Activated T-helper 2 cell treated with anti-CD3 and anti-CD28 coated beads, Interferon-gamma antibody, Interleukin-2, Interleukin-4, amounts not matched to agents 10 μg/mL and 5 μg/mL and 100 μg/mL, durations not matched to agents 14 hours and 24 hours and 36 hours (primary cell): ENCODE measurements around the gene FXYD3. TPM values are rescaled to one million over a fixed set of nuclear protein-coding genes. Genes with fewer than 3 reads are reported as not detected.
"Not testable (repeated sequence)": the region's sequence is repeated elsewhere in the genome, so short reads cannot be mapped to it uniquely, and the experiment has no call there.

Experiments
- DNase-seq: peaks from one replicate; pipeline ENCODE4 v3.0.0; 2021; ENCODE audit warnings: low spot score
- H3K27ac Mint-ChIP-seq: one replicate; pipeline ENCODE4 v1.8.0; 2021; ENCODE audit warnings: mixed read lengths
- H3K27me3 Mint-ChIP-seq: one replicate; pipeline ENCODE4 v1.8.0; 2021; ENCODE audit warnings: low read depth, mixed read lengths
- H3K36me3 Mint-ChIP-seq: one replicate; pipeline ENCODE4 v1.8.0; 2021; ENCODE audit warnings: low read depth, mixed read lengths
- H3K4me1 Mint-ChIP-seq: one replicate; pipeline ENCODE4 v1.8.0; 2021; ENCODE audit warnings: low read depth, mixed read lengths
- H3K4me3 Mint-ChIP-seq: one replicate; pipeline ENCODE4 v1.8.0; 2021; ENCODE audit warnings: low read depth, mild to moderate bottlenecking, moderate library complexity, mixed read lengths
- H3K9me3 Mint-ChIP-seq: one replicate; pipeline ENCODE4 v1.8.0; 2021; ENCODE audit warnings: mixed read lengths
- intact Hi-C: fragments of 100-400 bp; cut with micrococcal nuclease; formaldehyde crosslinking; loops from one replicate; pipeline ENCODE4 v1.15.1; 2023
- total RNA-seq: library from RNA; stranded (reverse); gene quantifications from 2 replicates; pipeline ENCODE4 v1.2.3, GENCODE V29; 2022

FXYD3 gene
- total RNA-seq, 1 donor from 2014 or later, result not detected

- no peak overlapping the region for H3K27ac Mint-ChIP-seq
- H3K4me1 Mint-ChIP-seq, result no peaks in the 10 kb centered on the region
- intact Hi-C loops, result loop anchor here (1.0 kb wide), 1 partner anchor 46 kb away; no protein-coding TSS in a partner anchor
- H3K4me3 Mint-ChIP-seq, result no peak overlapping the region
- no peaks in the 10 kb centered on the region for H3K9me3 Mint-ChIP-seq
- H3K27me3 Mint-ChIP-seq, result peaks cover 4% of the 10 kb centered on the region
- DNase-seq, result no peak
- H3K36me3 Mint-ChIP-seq, result no peaks in the 10 kb centered on the region
These were observed 25.0 kb upstream of the FXYD3 start for GRCh38 chr19:35090506-35091214.

GRCh38 chr19:35093430-35093829, 22.2 kb upstream of the FXYD3 start:
- no peak overlapping the region for H3K4me3 Mint-ChIP-seq
- peaks cover 4% of the 10 kb centered on the region for H3K27me3 Mint-ChIP-seq
- no peak overlapping the region for H3K27ac Mint-ChIP-seq
- no peak for DNase-seq
- H3K4me1 Mint-ChIP-seq, result no peaks in the 10 kb centered on the region
- H3K9me3 Mint-ChIP-seq, result no peaks in the 10 kb centered on the region
- H3K36me3 Mint-ChIP-seq, result no peaks in the 10 kb centered on the region
- intact Hi-C loops, result no loop called here

GRCh38 chr19:35093941-35094647, 21.5 kb upstream of the FXYD3 start:
- no peak for DNase-seq
- intact Hi-C loops, result no loop called here
- Mint-ChIP-seq H3K4me3 (no peak overlapping the region), H3K36me3 (no peaks in the 10 kb centered on the region), H3K27me3 (peaks cover 4% of the 10 kb centered on the region), H3K4me1 (no peaks in the 10 kb centered on the region), H3K9me3 (no peaks in the 10 kb centered on the region), H3K27ac (no peak overlapping the region)

- Mint-ChIP-seq H3K4me1 (no peaks in the 10 kb centered on the region), H3K4me3 (no peak overlapping the region), H3K9me3 (no peaks in the 10 kb centered on the region)
These were observed 21.0 kb upstream of the FXYD3 start for GRCh38 chr19:35094656-35095055.

GRCh38 chr19:35095667-35096368, 19.8 kb upstream of the FXYD3 start:
- Mint-ChIP-seq H3K36me3 (no peaks in the 10 kb centered on the region), H3K27ac (no peak overlapping the region)
- intact Hi-C loops, result no loop called here

More at GRCh38 chr19:35094656-35095055, 21.0 kb upstream of the FXYD3 start:
- no peaks in the 10 kb centered on the region for H3K36me3 Mint-ChIP-seq
- no peak for DNase-seq
- no peak overlapping the region for H3K27ac Mint-ChIP-seq
- intact Hi-C loops, result no loop called here
- H3K27me3 Mint-ChIP-seq, result peaks cover 4% of the 10 kb centered on the region

GRCh38 chr19:35098413-35099049, 17.1 kb upstream of the FXYD3 start:
- H3K27me3 Mint-ChIP-seq, result no peaks in the 10 kb centered on the region
- DNase-seq, result no peak
- H3K4me3 Mint-ChIP-seq, result no peak overlapping the region
- intact Hi-C loops, result no loop called here
- H3K9me3 Mint-ChIP-seq, result no peaks in the 10 kb centered on the region
- no peaks in the 10 kb centered on the region for H3K4me1 Mint-ChIP-seq
- no peak overlapping the region for H3K27ac Mint-ChIP-seq
- H3K36me3 Mint-ChIP-seq, result no peaks in the 10 kb centered on the region

More at GRCh38 chr19:35095667-35096368, 19.8 kb upstream of the FXYD3 start:
- no peak for DNase-seq
- Mint-ChIP-seq H3K27me3 (no peaks in the 10 kb centered on the region), H3K4me3 (no peak overlapping the region), H3K9me3 (no peaks in the 10 kb centered on the region), H3K4me1 (no peaks in the 10 kb centered on the region)

GRCh38 chr19:35099155-35099896, 16.3 kb upstream of the FXYD3 start:
- Mint-ChIP-seq H3K27ac (no peak overlapping the region), H3K27me3 (no peaks in the 10 kb centered on the region), H3K36me3 (no peaks in the 10 kb centered on the region), H3K4me3 (no peak overlapping the region), H3K9me3 (no peaks in the 10 kb centered on the region), H3K4me1 (no peaks in the 10 kb centered on the region)
- no peak for DNase-seq
- intact Hi-C loops, result no loop called here

- no peaks in the 10 kb centered on the region for H3K9me3 Mint-ChIP-seq
- no peak overlapping the region for H3K4me3 Mint-ChIP-seq
- no peaks in the 10 kb centered on the region for H3K4me1 Mint-ChIP-seq
- H3K27ac Mint-ChIP-seq, result no peak overlapping the region
- H3K36me3 Mint-ChIP-seq, result no peaks in the 10 kb centered on the region
- H3K27me3 Mint-ChIP-seq, result no peaks in the 10 kb centered on the region
- DNase-seq, result no peak
- intact Hi-C loops, result no loop called here
These were observed 15.7 kb upstream of the FXYD3 start for GRCh38 chr19:35099897-35100275.

- no peak overlapping the region for H3K27ac Mint-ChIP-seq
- no peak overlapping the region for H3K4me3 Mint-ChIP-seq
- no peaks in the 10 kb centered on the region for H3K27me3 Mint-ChIP-seq
- H3K9me3 Mint-ChIP-seq, result no peaks in the 10 kb centered on the region
- intact Hi-C loops, result no loop called here
- DNase-seq, result no peak
- H3K36me3 Mint-ChIP-seq, result no peaks in the 10 kb centered on the region
- no peaks in the 10 kb centered on the region for H3K4me1 Mint-ChIP-seq
These were observed 14.8 kb upstream of the FXYD3 start for GRCh38 chr19:35100588-35101533.

GRCh38 chr19:35101949-35102348, 13.7 kb upstream of the FXYD3 start:
- intact Hi-C loops, H3K4me1 Mint-ChIP-seq, H3K9me3 Mint-ChIP-seq, DNase-seq, H3K27me3 Mint-ChIP-seq, H3K4me3 Mint-ChIP-seq, H3K36me3 Mint-ChIP-seq, H3K27ac Mint-ChIP-seq: not testable (repeated sequence)

- H3K9me3 Mint-ChIP-seq, H3K4me1 Mint-ChIP-seq, DNase-seq, intact Hi-C loops, H3K36me3 Mint-ChIP-seq, H3K27ac Mint-ChIP-seq, H3K4me3 Mint-ChIP-seq, H3K27me3 Mint-ChIP-seq: not testable (repeated sequence)
These were observed 12.0 kb upstream of the FXYD3 start for GRCh38 chr19:35103614-35104013.
